ENCODE data around the gene GIPC2.
"Not testable (repeated sequence)": the region's sequence is repeated elsewhere in the genome, so short reads cannot be mapped to it uniquely, and the experiment has no call there.

DNA sequence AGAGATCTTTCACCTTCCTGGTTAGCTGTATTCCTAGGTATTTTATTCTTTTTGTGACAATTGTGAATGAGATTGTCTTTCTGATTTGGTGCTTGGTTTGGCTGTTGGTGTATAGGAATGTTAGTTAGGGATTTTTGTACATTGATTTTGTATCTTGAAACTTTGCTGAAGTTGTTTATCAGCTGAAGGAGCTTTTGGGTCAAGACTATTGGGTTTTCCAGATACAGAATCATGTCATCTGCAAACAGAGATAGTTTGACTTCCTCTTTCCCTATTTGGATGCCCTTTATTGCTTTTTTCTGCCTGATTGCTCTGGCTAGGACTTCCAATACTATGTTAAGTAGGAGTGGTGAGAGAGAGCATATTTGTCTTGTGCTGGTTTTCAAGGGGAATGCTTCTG lies 38.9 kb downstream of the GIPC2 start:
- TF ChIP-seq, protein P1, sequence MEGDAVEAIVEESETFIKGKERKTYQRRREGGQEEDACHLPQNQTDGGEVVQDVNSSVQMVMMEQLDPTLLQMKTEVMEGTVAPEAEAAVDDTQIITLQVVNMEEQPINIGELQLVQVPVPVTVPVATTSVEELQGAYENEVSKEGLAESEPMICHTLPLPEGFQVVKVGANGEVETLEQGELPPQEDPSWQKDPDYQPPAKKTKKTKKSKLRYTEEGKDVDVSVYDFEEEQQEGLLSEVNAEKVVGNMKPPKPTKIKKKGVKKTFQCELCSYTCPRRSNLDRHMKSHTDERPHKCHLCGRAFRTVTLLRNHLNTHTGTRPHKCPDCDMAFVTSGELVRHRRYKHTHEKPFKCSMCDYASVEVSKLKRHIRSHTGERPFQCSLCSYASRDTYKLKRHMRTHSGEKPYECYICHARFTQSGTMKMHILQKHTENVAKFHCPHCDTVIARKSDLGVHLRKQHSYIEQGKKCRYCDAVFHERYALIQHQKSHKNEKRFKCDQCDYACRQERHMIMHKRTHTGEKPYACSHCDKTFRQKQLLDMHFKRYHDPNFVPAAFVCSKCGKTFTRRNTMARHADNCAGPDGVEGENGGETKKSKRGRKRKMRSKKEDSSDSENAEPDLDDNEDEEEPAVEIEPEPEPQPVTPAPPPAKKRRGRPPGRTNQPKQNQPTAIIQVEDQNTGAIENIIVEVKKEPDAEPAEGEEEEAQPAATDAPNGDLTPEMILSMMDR (IDR thresholded peaks at IDR 0.05), result not testable (repeated sequence)
- TF ChIP-seq EZH2 (IDR thresholded peaks at IDR 0.05; ENCODE audit: borderline replicate concordance, insufficient read depth, low read depth, low read length, poor library complexity, severe bottlenecking), result not testable (repeated sequence)

Measured in B cell (primary cell).